Measurements from ENCODE around the gene C16orf95.
"Not testable (repeated sequence)": the region's sequence is repeated elsewhere in the genome, so short reads cannot be mapped to it uniquely, and the experiment has no call there.

The C16orf95 gene

DNA sequence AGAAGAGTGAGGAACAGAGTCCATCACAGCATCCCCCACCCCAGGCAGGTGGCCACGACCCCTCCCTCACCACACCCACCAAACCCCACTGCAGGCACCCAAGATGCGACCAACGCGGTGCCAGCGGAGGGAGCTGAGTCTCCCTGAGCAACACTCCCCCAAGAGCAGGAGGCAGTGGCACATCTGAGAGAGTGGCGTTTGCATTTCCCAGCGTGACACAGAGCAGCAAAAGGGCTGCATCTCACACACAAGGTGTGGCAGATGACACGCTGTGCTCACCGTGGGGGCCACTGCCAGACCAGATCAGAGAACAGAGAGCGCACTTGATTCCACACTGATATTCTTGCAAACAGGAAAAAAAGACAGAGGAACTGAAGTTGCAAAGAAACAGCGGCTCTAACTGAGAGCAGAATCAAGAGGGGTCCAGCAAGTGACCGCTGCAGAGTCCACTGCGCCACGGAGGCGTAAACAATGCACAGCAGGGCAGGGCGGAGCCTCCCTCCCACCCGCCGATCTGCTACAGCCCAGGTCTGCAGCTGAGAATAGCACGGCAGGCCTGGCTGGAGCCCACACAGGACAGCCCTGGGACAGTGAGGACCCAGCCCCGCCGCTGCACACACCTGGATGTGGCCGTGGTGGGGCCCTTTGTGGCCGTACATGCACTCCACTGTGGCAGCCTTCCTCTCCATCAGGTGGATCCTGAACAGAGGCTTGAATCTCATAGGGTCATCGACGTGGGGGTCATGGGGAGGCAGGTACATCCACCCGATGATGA lies 26.0 kb upstream of the C16orf95 start:
- TF ChIP-seq, protein P1, sequence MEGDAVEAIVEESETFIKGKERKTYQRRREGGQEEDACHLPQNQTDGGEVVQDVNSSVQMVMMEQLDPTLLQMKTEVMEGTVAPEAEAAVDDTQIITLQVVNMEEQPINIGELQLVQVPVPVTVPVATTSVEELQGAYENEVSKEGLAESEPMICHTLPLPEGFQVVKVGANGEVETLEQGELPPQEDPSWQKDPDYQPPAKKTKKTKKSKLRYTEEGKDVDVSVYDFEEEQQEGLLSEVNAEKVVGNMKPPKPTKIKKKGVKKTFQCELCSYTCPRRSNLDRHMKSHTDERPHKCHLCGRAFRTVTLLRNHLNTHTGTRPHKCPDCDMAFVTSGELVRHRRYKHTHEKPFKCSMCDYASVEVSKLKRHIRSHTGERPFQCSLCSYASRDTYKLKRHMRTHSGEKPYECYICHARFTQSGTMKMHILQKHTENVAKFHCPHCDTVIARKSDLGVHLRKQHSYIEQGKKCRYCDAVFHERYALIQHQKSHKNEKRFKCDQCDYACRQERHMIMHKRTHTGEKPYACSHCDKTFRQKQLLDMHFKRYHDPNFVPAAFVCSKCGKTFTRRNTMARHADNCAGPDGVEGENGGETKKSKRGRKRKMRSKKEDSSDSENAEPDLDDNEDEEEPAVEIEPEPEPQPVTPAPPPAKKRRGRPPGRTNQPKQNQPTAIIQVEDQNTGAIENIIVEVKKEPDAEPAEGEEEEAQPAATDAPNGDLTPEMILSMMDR (IDR thresholded peaks at IDR 0.05; ENCODE audit: extremely low read depth, insufficient read depth, missing control alignments): no peak
- in situ Hi-C loops (cut with MboI; ENCODE audit: low pct_unique_long_range_greater_than_20kb, low sequenced_read_pairs, unreplicated experiment): no loop called here
- DNase-seq (ENCODE audit: low spot score): no peak

DNA sequence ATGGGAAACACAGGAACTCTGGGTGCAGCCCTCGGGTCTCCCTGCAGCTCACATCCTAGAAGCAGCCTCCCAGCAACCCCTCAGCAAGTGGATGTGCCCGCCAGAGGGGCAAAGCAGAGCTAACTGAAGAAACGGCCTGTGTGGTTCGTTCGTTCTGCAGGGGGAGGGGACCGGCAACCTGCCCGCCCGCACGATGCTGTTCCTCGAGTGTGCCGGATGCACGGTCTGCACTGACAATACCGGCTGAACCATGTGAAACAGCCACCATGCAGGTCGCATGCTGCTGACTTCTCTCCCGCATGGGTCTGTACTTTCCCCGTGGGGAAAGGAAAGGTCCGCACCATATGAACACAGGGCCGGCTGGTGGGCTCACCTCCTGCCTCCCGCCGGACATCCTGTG lies 25.3 kb upstream of the C16orf95 start:
- in situ Hi-C loops (cut with MboI; ENCODE audit: low pct_unique_long_range_greater_than_20kb, low sequenced_read_pairs, unreplicated experiment): no loop called here
- TF ChIP-seq, protein P1 (IDR thresholded peaks at IDR 0.05; ENCODE audit: extremely low read depth, insufficient read depth, missing control alignments): no peak

DNA sequence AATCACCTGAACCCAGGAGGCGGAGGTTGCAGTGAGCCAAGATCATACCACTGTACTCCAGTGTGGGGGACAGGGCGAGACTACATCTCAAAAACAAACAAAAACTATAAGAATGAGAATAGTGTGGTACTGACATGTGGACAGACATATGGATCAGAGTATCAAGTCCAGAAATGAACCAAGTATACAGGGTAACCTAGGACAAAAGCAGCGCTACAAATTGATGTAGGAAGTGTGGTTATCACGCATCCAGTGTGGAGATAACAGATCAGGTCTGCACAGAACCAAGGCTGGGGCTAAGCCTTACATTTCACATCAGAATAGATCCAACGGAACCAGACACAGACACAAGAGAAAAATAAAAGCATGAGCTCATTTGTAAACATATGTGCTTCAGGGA lies 23.0 kb upstream of the C16orf95 start:
- no peak for DNase-seq (ENCODE audit: low spot score)
- in situ Hi-C loops (cut with MboI; ENCODE audit: low pct_unique_long_range_greater_than_20kb, low sequenced_read_pairs, unreplicated experiment): no loop called here
- TF ChIP-seq, protein P1 (IDR thresholded peaks at IDR 0.05; ENCODE audit: extremely low read depth, insufficient read depth, missing control alignments): no peak

More for the DNA sequence above, 25.3 kb upstream of the C16orf95 start:
- no peak for DNase-seq (ENCODE audit: low spot score)

DNA sequence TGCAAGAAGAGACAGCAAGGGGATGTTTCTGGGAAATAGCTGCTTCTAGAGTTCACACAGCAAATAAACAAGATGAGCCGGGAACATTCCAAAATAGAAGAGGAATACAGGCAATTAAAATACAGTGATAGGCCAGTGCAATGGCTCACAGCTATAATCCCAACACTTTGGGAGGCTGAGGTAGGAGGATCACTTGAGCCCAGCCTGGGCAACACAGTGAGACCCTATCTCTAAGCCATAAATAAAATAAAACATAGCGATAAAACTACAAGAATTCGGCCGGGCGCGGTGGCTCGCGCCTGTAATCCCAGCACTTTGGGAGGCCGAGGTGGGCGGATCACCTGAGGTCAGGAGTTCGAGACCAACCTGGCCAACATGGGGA lies 22.5 kb upstream of the C16orf95 start:
- DNase-seq (ENCODE audit: low spot score); in situ Hi-C loops (cut with MboI; ENCODE audit: low pct_unique_long_range_greater_than_20kb, low sequenced_read_pairs, unreplicated experiment): not testable (repeated sequence)

DNA sequence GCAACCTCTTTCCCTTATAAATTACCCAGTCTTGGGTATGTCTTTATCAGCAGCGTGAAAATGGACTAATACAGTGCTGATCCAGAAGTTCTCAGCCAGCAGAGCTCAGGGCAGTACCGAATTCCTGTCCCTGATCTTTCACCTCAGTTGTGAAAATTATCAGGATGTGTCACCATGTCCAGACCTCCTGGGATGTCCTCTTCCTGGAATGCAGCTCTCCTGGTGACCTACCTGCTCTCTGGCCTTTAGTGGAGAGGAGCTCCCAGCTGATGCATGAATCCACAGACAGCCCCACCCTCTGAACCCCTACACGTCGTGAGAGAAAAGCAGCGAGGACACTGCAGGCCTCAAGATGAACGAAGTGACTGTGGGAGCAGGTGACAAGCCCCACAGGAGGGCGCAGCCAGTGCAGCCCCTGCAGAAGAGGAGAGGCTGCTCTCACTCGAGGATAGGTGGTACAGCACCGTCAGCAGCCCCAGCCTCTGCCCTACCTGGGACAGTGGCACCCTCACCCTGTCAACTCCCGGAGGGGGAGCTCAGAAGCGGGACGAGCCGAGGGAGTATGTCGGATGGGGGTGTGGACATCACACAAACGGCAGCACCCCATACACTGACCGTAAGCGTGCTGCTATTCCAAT lies 22.0 kb upstream of the C16orf95 start:
- TF ChIP-seq, protein P1 (IDR thresholded peaks at IDR 0.05; ENCODE audit: extremely low read depth, insufficient read depth, missing control alignments): no peak
- no peak for DNase-seq (ENCODE audit: low spot score)
- in situ Hi-C loops (cut with MboI; ENCODE audit: low pct_unique_long_range_greater_than_20kb, low sequenced_read_pairs, unreplicated experiment): no loop called here

DNA sequence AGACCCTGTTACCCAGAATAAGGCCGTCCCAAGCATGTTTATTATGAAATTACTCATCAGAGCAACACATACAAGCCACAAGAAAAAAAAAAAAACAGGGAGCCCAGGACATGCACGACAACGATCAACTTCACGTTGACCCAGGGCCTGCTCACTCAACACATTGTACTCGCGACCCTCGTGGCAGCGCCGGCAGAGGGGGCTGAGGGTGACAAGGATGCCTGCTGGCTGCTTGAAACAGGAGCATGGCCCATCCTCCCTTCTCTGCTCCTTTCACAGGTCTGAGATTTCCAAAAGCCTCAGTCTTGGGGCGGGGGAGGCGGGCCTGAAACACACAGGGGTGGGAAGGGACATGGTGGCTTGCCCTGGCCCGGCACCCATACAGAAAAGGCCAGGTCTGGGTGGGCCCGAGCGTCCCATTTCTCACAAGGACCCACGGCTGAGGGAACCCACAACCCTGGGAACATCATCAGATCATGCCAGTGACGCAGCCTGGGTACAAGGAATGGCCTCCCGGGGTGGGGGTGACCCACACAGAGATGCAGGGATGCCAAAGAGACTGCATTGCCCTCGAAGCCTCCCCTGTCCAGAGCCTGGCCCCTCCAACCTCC lies 21.1 kb upstream of the C16orf95 start:
- TF ChIP-seq, protein P1 (IDR thresholded peaks at IDR 0.05; ENCODE audit: extremely low read depth, insufficient read depth, missing control alignments): no peak
- in situ Hi-C loops (cut with MboI; ENCODE audit: low pct_unique_long_range_greater_than_20kb, low sequenced_read_pairs, unreplicated experiment): no loop called here
- DNase-seq (ENCODE audit: low spot score): no peak

DNA sequence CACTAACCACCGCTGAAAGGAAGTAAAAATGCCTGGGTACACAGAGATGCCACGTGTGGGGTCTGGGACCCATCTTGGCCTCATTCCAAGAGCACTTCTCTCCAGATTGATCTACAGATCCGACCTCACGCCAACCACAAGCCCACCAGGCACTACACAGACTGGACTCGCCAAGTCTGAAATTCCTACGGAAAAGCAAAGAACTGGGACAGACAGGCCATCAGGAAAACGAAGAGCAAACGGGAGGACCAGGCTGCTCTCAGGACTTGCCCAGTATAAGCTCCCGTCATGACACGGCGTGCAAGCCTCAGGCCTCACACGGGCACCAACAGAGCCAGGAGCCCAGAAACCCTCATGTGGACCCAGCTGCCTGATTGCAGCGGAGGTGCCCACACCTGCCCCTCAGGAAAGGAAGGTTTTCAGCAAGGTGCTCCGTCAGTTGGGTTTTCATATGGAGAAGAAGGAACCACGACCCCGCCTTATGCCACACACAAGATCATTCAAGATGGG lies 20.1 kb upstream of the C16orf95 start:
- DNase-seq (ENCODE audit: low spot score): no peak
- TF ChIP-seq, protein P1 (IDR thresholded peaks at IDR 0.05; ENCODE audit: extremely low read depth, insufficient read depth, missing control alignments): no peak
- in situ Hi-C loops (cut with MboI; ENCODE audit: low pct_unique_long_range_greater_than_20kb, low sequenced_read_pairs, unreplicated experiment): no loop called here

All from GM13977 (cell line).